ENCODE measurements around the gene GABRR3.

DNA sequence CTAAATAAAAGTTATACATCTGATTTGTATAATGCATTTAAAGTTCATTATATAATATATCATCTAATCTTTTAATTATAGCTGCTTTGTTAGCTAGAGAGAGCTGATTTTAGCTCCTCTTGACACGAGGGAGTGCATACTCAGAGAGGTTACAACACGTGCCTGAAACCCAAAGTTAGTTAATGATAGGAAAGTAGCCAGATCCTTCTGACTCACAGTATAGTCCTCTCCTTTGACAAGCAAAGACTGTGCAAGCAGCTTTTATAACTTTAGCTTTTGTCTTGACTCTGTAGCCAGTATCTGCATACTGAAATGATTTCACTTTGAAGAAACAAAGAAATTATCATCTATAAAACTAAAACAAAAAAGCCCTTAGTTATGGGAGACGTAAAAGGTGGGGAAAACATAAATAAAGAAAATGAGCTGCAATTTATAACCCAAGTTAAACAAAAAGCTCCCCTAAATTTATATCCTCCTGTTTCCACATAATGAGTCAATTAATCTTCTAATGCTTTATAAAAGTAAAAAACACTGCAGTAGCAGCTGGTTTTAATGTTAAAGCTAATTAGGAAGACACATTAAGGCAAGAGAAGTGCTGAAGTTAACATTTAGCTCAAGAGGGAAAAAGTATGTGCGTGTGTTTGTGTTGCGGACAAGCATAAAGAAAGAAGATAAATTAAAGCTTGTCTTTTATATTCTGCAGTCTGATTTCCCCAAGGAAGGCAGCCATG lies 13.1 kb downstream of the GABRR3 start:
- TF ChIP-seq, protein P1, sequence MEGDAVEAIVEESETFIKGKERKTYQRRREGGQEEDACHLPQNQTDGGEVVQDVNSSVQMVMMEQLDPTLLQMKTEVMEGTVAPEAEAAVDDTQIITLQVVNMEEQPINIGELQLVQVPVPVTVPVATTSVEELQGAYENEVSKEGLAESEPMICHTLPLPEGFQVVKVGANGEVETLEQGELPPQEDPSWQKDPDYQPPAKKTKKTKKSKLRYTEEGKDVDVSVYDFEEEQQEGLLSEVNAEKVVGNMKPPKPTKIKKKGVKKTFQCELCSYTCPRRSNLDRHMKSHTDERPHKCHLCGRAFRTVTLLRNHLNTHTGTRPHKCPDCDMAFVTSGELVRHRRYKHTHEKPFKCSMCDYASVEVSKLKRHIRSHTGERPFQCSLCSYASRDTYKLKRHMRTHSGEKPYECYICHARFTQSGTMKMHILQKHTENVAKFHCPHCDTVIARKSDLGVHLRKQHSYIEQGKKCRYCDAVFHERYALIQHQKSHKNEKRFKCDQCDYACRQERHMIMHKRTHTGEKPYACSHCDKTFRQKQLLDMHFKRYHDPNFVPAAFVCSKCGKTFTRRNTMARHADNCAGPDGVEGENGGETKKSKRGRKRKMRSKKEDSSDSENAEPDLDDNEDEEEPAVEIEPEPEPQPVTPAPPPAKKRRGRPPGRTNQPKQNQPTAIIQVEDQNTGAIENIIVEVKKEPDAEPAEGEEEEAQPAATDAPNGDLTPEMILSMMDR (IDR thresholded peaks at IDR 0.05; ENCODE audit: low read depth, low read length, poor library complexity, severe bottlenecking) = no peak
- TF ChIP-seq EZH2phosphoT487 (IDR thresholded peaks at IDR 0.05; ENCODE audit: borderline replicate concordance, low read length) = no peak
